GM19372 (cell line): ENCODE measurements around the gene PPP2R3B.
"Not testable (repeated sequence)": the region's sequence is repeated elsewhere in the genome, so short reads cannot be mapped to it uniquely, and the experiment has no call there.

Experiments used
- ATAC-seq: cut with Tn5 transposase; IDR thresholded peaks from one replicate; pipeline ENCODE4 v1.9.1; 2021; ENCODE audit warnings: mild to moderate bottlenecking, low read depth, moderate library complexity; ENCODE audit not compliant: unreplicated experiment

The PPP2R3B gene

GRCh38 chrX:310621-311155 is 76.0 kb downstream of the PPP2R3B start:
- ATAC-seq: no peak

GRCh38 chrX:308821-309520 is 77.7 kb downstream of the PPP2R3B start:
- ATAC-seq: no peak

GRCh38 chrX:307261-308111 is 79.2 kb downstream of the PPP2R3B start:
- no peak for ATAC-seq

GRCh38 chrX:306614-307251 is 80.0 kb downstream of the PPP2R3B start:
- not testable (repeated sequence) for ATAC-seq

GRCh38 chrX:305781-306613 is 80.7 kb downstream of the PPP2R3B start:
- not testable (repeated sequence) for ATAC-seq

- no peak for ATAC-seq
Measured at GRCh38 chrX:302975-303374, 83.7 kb downstream of the PPP2R3B start.

GRCh38 chrX:300334-300733 is 86.4 kb downstream of the PPP2R3B start:
- no peak for ATAC-seq

GRCh38 chrX:298993-299392 is 87.7 kb downstream of the PPP2R3B start:
- no peak for ATAC-seq

GRCh38 chrX:295136-295535 is 91.6 kb downstream of the PPP2R3B start:
- ATAC-seq: no peak

GRCh38 chrX:292900-293897 is 93.5 kb downstream of the PPP2R3B start:
- no peak for ATAC-seq

- ATAC-seq: no peak
Measured at GRCh38 chrX:291411-291901, 95.3 kb downstream of the PPP2R3B start.

- no peak for ATAC-seq
Measured at GRCh38 chrX:290476-291166, 96.1 kb downstream of the PPP2R3B start.

GRCh38 chrX:288561-288991 is 98.1 kb downstream of the PPP2R3B start:
- ATAC-seq: no peak

GRCh38 chrX:287670-288069 is 99.0 kb downstream of the PPP2R3B start:
- no peak for ATAC-seq

GRCh38 chrX:285076-285677 is 101.5 kb downstream of the PPP2R3B start:
- no peak for ATAC-seq
